IPS DF 19.7 (cell line): ENCODE data around the gene XPO1.

Experiments
- DNase-seq: peaks from one replicate; pipeline ENCODE4 v3.0.0-alpha.2; 2013; ENCODE audit warnings: low read depth, low spot score

The XPO1 gene

DNA sequence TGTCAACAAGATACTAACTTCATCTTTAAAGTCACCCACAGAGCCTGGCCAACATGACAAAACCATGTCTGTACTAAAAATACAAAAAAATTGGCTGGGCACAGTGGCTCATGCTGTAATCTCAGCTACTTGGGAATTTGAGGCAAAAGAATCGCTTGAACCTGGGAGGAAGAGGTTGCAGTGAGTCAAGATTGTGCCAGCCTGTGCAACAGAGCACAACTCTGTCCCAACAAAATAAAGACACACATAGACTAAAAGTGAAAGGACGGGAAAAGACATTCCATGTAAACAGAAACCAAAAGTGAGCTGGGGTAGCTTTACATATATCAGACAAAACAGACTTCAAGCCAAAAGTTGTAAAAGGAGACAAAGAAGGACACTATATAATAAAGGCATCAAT, 102.1 kb downstream of the XPO1 start:
- no peak for DNase-seq

DNA sequence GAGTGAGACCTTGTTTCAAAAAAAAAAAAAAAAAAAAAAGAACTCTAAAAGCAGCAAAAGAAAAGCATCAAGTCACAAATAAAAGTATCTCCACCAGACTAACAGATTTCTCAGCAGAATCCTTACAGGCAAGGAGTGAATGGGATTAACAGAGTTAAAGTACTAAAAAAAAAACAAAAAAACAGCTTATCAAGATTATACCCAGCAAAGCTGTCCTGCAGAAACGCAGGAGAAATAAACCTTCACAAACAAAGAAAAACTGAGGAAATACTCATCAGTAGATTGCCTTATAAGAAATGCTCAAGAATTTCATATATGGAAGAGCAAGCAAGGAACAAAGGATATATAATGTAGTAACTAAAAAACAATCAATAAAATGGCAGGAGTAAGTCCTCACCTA, 102.9 kb downstream of the XPO1 start:
- DNase-seq = no peak

DNA sequence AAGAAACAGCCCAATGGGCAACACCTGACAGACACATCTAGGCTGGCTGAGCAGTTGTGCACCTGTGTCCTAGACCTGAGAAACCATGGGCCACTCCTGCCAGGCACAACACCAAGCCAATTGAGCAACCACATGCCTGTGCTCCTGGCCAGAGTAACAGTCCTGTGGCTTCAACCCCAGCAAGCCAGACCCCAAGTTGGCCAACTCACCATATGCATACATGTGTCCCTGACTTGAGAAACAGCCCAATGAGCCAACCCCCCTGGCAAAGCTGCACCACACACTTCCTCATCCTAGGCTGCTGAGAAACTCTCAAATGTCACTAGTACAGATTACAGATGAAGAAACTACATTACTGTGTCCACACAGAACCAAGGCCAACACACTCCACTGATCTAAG, 103.8 kb downstream of the XPO1 start:
- no peak for DNase-seq

DNA sequence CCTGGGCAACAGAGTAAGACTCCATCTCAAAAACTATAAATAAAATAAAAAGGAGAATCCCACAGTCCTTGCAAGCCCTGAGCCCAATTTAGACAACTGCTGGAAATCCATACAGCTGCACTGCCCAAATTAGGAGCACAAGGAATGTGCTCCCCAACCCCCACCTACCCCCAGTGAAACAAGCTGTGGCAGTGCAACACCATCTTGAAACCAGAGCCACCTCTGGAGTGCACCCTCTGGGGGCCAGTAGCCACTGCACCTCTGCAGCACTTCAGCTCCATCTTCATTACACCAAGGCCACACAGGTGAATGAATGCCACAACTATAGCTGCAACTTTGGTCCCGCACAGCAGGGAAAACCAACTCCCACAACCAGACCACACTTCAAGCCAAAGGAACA, 104.5 kb downstream of the XPO1 start:
- no peak for DNase-seq

DNA sequence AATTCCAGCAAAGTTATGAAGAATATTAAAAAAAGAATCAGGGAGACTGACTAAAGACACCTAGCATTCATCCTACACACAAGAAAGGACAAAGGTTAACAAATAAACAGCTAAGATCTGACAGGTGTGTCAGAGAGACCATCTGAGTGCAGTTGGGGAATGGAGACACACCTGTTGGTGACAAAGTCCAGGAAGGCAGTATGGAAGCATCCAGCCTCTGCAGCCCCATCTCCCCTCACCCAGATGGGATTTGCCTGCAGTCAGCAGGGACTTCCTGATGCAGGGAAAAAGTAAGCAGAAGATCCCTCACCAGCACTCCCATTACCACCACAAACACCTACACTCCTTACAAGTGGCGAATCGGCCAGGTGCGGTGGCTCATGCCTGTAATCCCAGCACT, 105.2 kb downstream of the XPO1 start:
- no peak for DNase-seq

DNA sequence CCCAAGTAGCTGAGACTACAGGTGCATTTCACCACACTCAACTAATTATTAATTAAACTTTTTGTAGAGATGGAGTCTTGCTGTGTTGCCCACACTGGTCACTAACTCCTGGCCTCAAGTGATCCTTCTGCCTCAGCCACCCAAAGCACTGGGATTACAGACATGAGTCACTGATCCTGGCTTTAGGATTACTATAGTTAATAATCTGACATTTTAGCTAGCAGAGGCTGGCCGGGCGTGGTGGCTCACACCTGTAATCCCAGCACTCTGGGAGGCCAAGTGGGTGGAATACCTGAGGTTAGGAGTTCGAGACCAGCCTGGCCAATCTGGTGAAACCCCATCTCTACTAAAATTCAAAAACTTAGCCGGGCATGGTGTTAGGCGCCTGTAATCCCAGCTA, 106.8 kb downstream of the XPO1 start:
- no peak for DNase-seq
